ENCODE measurements around the gene MLPH. TPM values are rescaled to one million over a fixed set of nuclear protein-coding genes. Genes with fewer than 3 reads are reported as not detected.

Gene MLPH
- total and polyA plus RNA-seq, 4 donors: 71.0 to 295 (median 192) TPM

DNA sequence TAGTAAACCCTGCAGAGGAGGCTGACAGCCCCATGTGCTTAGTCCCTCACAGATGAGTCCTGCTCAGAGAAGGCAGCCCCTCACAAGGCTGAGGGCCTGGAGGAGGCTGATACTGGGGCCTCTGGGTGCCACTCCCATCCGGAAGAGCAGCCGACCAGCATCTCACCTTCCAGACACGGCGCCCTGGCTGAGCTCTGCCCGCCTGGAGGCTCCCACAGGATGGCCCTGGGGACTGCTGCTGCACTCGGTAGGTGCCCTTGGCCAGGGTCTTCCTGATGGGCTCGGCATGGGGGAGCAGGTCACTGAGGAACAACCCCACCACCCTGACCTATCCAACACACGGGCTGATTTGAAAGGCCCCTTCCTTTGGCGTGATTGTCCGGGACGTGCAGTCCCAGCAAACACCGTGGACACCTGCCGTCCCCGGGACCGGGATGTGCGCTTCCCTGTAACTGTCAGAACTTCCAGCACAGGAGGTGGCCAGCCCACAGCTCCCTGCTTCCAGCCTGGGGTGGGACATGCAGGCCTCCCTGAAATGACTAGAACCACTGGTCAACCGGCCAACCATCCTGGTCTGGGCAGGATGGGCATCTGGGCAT lies 38.6 kb downstream of the MLPH start:
- no peak overlapping the region for H3K4me3 ChIP-seq
- TF ChIP-seq, protein P1, sequence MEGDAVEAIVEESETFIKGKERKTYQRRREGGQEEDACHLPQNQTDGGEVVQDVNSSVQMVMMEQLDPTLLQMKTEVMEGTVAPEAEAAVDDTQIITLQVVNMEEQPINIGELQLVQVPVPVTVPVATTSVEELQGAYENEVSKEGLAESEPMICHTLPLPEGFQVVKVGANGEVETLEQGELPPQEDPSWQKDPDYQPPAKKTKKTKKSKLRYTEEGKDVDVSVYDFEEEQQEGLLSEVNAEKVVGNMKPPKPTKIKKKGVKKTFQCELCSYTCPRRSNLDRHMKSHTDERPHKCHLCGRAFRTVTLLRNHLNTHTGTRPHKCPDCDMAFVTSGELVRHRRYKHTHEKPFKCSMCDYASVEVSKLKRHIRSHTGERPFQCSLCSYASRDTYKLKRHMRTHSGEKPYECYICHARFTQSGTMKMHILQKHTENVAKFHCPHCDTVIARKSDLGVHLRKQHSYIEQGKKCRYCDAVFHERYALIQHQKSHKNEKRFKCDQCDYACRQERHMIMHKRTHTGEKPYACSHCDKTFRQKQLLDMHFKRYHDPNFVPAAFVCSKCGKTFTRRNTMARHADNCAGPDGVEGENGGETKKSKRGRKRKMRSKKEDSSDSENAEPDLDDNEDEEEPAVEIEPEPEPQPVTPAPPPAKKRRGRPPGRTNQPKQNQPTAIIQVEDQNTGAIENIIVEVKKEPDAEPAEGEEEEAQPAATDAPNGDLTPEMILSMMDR (IDR thresholded peaks at IDR 0.05; ENCODE audit: control extremely low read depth, extremely low read depth): no peak
- ATAC-seq (ENCODE audit: insufficient read depth, low FRiP score): no peak
- no peaks in the 10 kb centered on the region for H3K27me3 ChIP-seq (ENCODE audit: control insufficient read depth in 3 of 3, insufficient read depth in 3 of 3, low read length in 2 of 3)
- no peak overlapping the region for H3K9ac ChIP-seq (ENCODE audit: insufficient read depth in 1 of 2, low read length in 2 of 2)
- 93 to 94% methylated on average over 17 of the region's 17 CpGs for WGBS, 2 donors
- no peak for DNase-seq
- H3K9me3 ChIP-seq (ENCODE audit: control insufficient read depth in 4 of 4, insufficient read depth in 3 of 4, low read length in 3 of 4): no peaks in the 10 kb centered on the region
- H3K27ac ChIP-seq (ENCODE audit: low read depth in 1 of 2, low read length in 1 of 2): no peak overlapping the region
- no peaks in the 10 kb centered on the region for H3K4me1 ChIP-seq (ENCODE audit: control insufficient read depth in 5 of 5, insufficient read depth in 5 of 5, low read length in 5 of 5)
- peaks cover 0 to 11% (median 0%) of the 10 kb centered on the region in 4 donors for H3K36me3 ChIP-seq (ENCODE audit: control insufficient read depth in 4 of 4, insufficient read depth in 4 of 4, low read length in 4 of 4)

DNA sequence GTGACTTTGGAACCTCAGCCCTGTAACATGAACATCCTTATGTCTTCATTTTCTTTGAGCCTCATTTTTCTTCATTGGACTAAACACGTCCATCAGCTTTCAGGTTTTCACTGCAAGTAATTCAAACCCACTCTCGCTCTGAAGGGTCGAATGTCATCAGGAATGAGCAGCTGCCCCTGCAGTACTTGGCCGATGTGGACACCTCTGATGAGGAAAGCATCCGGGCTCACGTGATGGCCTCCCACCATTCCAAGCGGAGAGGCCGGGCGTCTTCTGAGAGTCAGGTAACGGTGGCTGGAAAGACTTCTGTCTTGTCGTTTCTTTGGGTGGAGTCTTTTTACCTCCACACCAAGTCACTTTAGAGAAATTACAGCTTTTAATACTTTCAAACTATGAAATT lies 40.2 kb downstream of the MLPH start:
- WGBS, 2 donors: 91 to 95% methylated on average over 11 of the region's 11 CpGs
- no peak overlapping the region for H3K27ac ChIP-seq (ENCODE audit: low read depth in 1 of 2, low read length in 1 of 2)
- no peak overlapping the region for H3K9ac ChIP-seq (ENCODE audit: insufficient read depth in 1 of 2, low read length in 2 of 2)
- H3K9me3 ChIP-seq (ENCODE audit: control insufficient read depth in 4 of 4, insufficient read depth in 3 of 4, low read length in 3 of 4): no peaks in the 10 kb centered on the region
- H3K4me3 ChIP-seq: no peak overlapping the region
- no peaks in the 10 kb centered on the region for H3K27me3 ChIP-seq (ENCODE audit: control insufficient read depth in 3 of 3, insufficient read depth in 3 of 3, low read length in 2 of 3)
- TF ChIP-seq, protein P1 (IDR thresholded peaks at IDR 0.05; ENCODE audit: control extremely low read depth, extremely low read depth): no peak
- H3K36me3 ChIP-seq (ENCODE audit: control insufficient read depth in 4 of 4, insufficient read depth in 4 of 4, low read length in 4 of 4): peaks cover 0 to 19% (median 0%) of the 10 kb centered on the region in 4 donors
- DNase-seq (no peak), ATAC-seq (ENCODE audit: insufficient read depth, low FRiP score) (no peak)
- H3K4me1 ChIP-seq (ENCODE audit: control insufficient read depth in 5 of 5, insufficient read depth in 5 of 5, low read length in 5 of 5): no peaks in the 10 kb centered on the region

DNA sequence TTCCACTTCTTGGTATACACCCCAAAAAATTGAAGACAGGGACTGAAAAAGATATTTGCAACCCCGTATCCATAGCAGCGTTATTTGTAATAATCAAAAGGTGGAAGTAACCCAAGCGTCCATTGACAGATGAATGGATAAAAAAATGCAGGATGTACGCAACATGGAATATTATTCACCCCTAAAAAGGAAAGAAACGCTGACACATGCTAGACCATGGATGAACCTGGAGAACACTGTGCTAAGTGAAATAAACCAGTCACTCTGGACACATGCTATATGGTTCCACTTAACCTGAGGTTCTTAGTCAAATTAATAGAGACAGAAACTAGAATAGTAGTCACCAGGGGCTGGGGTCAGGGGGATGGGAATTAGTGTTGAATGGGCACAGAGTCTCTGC lies 40.7 kb downstream of the MLPH start:
- TF ChIP-seq, protein P1 (IDR thresholded peaks at IDR 0.05; ENCODE audit: control extremely low read depth, extremely low read depth): no peak
- Histone ChIP-seq H3K4me1 (ENCODE audit: control insufficient read depth in 5 of 5, insufficient read depth in 5 of 5, low read length in 5 of 5) (no peaks in the 10 kb centered on the region), H3K4me3 (no peak overlapping the region), H3K36me3 (ENCODE audit: control insufficient read depth in 4 of 4, insufficient read depth in 4 of 4, low read length in 4 of 4) (peaks cover 0 to 20% (median 0%) of the 10 kb centered on the region in 4 donors), H3K9me3 (ENCODE audit: control insufficient read depth in 4 of 4, insufficient read depth in 3 of 4, low read length in 3 of 4) (no peaks in the 10 kb centered on the region), H3K9ac (ENCODE audit: insufficient read depth in 1 of 2, low read length in 2 of 2) (no peak overlapping the region), H3K27ac (ENCODE audit: low read depth in 1 of 2, low read length in 1 of 2) (no peak overlapping the region), H3K27me3 (ENCODE audit: control insufficient read depth in 3 of 3, insufficient read depth in 3 of 3, low read length in 2 of 3) (no peaks in the 10 kb centered on the region)
- no peak for DNase-seq
- WGBS, 2 donors: 95 to 97% methylated on average over 5 of the region's 5 CpGs
- no peak for ATAC-seq (ENCODE audit: insufficient read depth, low FRiP score)

Data from lung (tissue), 12 donors.